HL-60 (cell line): Measurements from ENCODE around the gene ARAP2.

ENCODE experiments used
- GABPA ChIP-seq: IDR thresholded peaks from 2 replicates; pipeline ENCODE4 v1.6.1; 2012; ENCODE audit warnings: low read depth
- POLR2AphosphoS5 ChIP-seq: IDR thresholded peaks from 2 replicates; pipeline ENCODE4 v1.6.1; 2012; ENCODE audit warnings: low read depth
- SPI1 ChIP-seq: IDR thresholded peaks from 2 replicates; pipeline ENCODE4 v1.6.1; 2012; ENCODE audit warnings: low read depth, mild to moderate bottlenecking, borderline replicate concordance
- TF ChIP-seq, protein P1 (sequence below): IDR thresholded peaks from one replicate; pipeline ENCODE4 v1.5.1; 2011; ENCODE audit warnings: low read length, control low read depth, inconsistent platforms; ENCODE audit not compliant: insufficient read depth
- TF ChIP-seq, protein P2 (sequence below): IDR thresholded peaks from 2 replicates; pipeline ENCODE4 v1.6.1; 2012; ENCODE audit warnings: low read depth; ENCODE audit not compliant: insufficient replicate concordance

DNA sequence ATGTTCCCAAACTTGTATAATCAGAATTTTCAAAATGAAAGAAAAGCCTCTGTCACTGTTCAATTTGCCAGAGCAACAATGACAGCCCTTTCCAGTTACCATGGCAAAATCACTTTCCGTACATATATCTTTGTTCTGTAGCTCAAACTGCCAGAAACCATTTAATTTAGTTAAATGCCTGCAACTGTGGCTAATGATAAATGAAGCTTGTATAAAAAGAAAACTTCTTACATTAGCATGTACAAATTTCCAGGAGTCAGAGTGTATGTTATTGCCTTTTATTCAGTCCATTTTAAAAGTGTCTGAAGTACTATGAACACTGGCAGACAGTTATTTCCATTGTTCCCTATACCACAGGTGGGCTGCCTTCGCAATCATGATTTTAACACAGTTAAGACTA is 30.3 kb downstream of the ARAP2 start:
- TF ChIP-seq, protein P1, sequence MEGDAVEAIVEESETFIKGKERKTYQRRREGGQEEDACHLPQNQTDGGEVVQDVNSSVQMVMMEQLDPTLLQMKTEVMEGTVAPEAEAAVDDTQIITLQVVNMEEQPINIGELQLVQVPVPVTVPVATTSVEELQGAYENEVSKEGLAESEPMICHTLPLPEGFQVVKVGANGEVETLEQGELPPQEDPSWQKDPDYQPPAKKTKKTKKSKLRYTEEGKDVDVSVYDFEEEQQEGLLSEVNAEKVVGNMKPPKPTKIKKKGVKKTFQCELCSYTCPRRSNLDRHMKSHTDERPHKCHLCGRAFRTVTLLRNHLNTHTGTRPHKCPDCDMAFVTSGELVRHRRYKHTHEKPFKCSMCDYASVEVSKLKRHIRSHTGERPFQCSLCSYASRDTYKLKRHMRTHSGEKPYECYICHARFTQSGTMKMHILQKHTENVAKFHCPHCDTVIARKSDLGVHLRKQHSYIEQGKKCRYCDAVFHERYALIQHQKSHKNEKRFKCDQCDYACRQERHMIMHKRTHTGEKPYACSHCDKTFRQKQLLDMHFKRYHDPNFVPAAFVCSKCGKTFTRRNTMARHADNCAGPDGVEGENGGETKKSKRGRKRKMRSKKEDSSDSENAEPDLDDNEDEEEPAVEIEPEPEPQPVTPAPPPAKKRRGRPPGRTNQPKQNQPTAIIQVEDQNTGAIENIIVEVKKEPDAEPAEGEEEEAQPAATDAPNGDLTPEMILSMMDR, result no peak
- TF ChIP-seq POLR2AphosphoS5 (no peak), GABPA (no peak), SPI1 (no peak)
- TF ChIP-seq, protein P2, sequence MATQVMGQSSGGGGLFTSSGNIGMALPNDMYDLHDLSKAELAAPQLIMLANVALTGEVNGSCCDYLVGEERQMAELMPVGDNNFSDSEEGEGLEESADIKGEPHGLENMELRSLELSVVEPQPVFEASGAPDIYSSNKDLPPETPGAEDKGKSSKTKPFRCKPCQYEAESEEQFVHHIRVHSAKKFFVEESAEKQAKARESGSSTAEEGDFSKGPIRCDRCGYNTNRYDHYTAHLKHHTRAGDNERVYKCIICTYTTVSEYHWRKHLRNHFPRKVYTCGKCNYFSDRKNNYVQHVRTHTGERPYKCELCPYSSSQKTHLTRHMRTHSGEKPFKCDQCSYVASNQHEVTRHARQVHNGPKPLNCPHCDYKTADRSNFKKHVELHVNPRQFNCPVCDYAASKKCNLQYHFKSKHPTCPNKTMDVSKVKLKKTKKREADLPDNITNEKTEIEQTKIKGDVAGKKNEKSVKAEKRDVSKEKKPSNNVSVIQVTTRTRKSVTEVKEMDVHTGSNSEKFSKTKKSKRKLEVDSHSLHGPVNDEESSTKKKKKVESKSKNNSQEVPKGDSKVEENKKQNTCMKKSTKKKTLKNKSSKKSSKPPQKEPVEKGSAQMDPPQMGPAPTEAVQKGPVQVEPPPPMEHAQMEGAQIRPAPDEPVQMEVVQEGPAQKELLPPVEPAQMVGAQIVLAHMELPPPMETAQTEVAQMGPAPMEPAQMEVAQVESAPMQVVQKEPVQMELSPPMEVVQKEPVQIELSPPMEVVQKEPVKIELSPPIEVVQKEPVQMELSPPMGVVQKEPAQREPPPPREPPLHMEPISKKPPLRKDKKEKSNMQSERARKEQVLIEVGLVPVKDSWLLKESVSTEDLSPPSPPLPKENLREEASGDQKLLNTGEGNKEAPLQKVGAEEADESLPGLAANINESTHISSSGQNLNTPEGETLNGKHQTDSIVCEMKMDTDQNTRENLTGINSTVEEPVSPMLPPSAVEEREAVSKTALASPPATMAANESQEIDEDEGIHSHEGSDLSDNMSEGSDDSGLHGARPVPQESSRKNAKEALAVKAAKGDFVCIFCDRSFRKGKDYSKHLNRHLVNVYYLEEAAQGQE, result no peak
